ENCODE data around the gene B4GALNT4.
"Not testable (repeated sequence)": the region's sequence is repeated elsewhere in the genome, so short reads cannot be mapped to it uniquely, and the experiment has no call there.

B4GALNT4 gene

DNA sequence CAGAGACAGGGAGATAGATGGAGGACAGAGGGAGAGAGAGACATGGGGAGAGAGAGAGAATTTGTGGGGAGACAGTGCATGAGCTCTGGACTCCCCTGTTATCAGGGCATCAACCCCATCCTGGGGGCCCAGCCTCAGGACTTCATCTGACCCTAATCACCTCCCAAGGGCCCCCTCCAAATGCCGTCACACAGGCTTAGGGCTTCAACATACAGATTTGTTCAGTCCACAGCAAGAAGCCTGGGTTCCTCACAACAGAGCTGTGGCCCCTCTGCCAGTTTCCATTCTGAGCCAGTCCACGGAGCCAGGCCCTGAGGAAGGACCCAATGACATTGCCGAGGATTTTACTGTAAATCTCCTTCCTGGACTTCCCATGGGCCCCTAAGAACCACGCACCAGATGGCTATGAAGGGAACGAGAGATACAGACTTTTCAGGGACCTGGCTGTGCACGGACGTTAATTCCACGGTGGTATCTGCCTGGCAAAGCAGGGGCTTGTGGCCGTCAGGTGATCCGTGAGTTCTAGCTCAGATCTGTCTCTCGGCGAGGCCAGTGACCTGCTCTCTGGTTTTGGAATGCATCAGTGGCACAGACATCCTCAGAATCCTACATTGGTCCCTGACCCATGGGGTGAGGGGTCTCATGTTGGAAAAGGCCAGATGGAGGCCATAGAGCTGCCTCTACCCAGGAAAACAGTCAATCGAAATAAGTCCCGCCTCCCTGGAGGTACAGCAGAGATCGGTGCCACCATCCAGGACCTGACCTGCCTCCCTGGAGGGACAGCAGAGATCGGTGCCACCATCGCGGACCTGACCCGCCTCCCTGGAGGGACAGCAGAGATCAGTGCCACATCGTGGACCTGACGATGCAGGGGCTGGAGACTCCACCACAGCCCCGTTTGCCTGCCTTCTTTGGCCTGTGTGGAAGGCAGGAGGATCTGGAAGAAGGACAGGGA, 8.7 kb upstream of the B4GALNT4 start:
- DNase-seq, result no peak

DNA sequence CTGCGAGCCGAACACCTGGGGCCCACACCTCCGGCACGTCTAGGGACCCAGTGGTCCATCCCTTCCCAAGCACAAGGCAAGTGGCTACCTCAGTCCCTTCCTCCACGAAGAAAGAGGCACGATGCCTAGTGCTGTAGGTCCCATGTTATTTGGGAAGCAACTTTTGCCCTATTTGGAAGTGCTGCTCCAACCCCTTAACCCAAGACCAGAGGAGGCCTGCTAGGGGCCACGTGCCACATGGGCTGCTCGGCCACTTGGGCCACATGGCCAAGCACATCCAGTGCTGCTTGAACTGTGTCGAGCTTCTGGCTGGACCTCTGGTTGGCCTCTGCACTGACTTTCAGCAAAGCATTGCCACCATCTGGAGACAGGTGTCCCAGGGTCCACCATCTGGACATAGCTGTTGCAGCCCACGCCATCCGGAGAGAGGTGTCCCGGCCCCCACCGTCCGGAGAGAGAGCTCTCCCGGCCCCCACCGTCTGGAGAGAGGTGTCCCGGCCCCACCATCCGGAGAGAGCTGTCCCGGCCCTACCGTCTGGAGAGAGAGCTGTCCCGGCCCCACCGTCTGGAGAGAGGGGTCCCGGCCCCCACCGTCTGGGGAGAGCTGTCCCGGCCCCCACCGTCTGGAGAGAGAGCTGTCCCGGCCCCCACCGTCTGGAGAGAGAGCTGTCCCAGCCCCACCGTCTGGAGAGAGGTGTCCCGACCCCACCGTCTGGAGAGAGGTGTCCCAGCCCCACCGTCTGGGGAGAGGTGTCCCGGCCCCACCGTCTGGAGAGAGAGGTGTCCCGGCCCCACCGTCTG, 6.5 kb upstream of the B4GALNT4 start:
- peak in 1 of 2 experiments; percentile 29 for DNase-seq

DNA sequence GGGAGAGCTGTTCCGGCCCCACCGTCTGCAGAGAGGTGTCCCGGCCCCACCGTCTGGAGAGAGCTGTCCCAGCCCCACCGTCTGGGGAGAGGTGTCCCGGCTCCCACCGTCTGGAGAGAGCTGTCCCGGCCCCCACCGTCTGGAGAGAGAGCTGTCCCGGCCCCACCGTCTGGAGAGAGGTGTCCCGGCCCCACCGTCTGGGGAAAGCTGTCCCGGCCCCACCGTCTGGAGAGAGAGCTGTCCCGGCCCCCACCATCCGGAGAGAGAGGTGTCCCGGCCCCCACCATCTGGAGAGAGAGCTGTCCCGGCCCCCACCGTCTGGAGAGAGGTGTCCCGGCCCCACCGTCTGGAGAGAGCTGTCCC, 5.9 kb upstream of the B4GALNT4 start:
- DNase-seq, result not testable (repeated sequence)

DNA sequence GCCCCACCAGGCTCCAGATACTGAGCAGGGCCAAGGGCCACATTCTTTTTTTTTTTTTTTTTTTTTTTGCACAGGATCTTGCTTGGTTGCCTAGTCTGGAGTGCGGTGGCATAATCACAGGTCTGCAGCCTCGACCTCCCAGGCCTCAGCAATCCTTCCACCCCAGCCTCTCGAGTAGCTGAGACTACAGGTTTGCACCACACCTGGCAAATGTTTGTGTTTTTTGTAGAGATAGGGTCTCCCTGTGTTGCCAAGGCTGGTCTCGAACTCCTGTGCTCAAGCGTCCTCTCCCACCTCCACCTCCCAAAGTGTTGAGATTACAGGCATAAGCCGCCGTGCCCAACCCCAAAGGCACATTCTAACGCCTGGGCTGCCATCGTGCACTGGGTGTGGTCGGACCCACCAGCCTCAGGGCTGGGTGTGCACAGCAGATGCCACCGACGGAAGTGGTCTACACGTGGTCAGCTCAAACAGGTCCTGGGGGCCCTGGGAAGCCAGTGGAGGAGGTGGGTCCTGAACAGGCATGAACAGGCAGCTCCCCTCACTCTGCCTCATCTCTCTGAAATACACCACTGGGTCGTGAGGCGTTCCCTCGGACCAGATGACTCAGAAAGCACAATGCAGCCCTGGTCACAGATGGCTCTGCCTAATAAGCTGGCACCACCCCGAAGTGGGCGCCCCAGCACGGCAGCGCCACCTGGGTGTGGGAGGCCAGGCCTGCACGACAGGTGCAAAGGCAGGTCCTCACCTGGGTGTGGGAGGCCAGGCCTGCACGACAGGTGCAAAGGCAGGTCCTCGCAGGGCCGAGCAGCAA, 5.1 kb upstream of the B4GALNT4 start:
- peak; percentile 44 to 76 for DNase-seq

DNA sequence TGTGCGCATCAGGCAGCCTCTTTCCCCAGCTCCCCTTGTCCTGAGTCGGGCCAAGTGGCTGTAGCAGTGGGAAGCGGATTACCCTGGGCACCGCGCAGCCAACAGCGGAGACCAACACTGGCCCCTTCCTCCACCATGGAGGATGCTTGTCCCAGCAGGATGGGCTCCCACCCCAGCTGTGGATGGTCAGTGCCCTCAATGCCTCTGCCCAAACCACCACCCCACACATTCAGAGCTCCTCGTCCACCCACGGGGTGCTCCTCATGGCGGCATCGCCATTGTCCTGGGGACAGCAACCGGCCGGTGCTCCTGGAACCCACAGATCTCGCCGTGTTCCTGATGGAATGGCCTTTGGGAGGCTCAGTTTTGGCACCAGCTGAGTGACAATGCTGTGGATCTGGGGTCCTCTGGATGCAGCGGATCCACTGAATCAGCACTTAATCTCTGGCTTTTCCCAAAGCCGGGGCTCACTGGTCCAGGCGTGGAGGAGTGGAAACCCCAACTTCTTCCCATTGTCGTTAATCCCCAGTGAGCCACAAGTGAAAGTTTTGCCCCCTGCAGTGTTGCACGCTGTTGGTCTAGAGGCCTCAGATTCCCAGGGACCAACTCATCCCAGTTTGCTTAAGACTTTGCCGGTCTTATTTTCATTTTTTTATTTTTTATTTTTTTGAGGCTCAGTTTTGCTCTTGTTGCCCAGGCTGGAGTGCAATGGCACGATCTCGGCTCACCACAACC, 4.1 kb upstream of the B4GALNT4 start:
- DNase-seq, result no peak

DNA sequence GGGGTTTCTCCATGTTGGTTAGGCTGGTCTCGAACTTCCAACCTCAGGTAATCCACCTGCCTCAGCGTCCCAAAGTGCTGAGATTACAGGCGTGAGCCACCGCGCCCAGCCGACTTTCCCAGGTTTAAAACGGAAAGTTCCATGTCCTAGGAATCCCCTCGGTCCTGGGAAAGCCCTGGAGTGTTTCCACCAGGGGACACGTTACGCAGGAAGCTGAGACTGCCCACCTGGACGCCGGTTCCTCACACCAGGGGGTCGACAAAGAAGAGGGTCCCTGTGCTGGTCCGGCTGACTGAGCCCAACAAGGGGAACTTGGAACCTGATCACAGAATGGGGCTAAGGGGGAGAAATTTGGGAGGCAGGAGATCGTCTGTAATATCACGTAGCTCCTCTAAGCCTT, 3.5 kb upstream of the B4GALNT4 start:
- no peak for DNase-seq

DNA sequence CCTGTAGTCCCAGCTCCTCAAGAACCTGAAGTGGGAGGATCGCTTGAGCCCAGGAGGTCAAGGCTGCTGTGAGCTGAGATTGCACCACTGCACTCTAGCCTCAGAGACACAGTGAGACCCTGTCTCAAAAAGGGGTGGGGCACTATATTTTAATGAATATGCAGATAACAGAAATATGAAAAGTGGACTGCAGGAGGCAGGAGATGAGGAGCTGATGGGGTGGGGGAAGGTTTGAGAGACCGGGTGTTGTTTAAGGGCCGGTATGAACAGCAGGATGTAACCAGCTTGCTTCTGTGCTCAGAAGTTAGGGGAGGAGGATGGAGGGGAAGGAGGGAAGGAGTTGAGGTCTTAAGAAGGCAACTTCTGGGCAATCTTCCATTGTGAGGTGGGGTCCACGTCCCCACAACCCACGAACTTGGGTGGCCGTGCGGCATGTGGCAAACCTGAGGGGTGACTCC, 1.3 kb upstream of the B4GALNT4 start:
- DNase-seq, result no peak

DNA sequence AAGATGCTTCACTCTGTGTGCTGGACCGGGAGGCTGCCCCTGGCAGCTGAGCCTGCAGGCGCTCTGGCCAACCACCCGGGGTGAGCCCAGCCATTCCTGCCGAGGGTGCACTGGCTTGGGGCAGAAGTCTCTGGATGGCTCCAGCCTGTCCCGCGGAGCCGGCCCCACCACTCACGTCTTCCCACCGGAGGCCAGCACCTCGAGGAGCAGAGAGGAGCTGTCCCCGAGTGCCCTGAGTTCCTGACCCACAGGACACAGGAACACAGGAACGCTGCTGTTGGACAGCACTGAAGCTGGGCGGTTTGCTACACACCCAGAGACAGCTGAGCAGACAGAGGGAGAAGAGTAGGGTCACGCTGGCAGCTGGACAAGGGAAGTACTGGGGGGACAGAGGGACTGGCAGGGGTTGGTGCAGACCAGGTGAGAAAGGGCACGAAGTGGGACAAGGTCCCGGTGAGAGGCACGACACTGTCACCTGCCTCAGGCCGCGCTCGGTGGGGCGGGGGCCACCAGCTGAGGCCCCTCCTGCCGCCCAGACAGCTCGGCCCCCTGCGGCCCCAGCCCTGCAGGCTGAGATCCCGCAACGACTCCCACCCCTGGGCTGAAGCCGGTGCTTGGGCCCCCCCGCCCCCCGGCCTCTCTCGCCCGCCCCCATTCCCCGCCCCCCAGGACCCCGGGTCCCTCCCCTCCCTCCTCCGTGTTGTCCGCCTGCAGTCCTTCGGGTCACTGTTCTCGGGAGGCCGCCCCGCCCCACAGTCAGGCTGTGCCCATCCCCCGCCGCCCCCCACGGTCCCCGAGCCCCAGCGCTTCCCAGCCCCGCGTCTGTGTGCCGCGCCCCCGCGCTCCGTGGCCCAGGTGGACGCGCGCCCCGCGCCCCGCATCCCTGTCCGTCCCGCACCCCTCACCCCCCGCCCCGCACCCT, 624 bp upstream of the B4GALNT4 start:
- no peak for DNase-seq

DNA sequence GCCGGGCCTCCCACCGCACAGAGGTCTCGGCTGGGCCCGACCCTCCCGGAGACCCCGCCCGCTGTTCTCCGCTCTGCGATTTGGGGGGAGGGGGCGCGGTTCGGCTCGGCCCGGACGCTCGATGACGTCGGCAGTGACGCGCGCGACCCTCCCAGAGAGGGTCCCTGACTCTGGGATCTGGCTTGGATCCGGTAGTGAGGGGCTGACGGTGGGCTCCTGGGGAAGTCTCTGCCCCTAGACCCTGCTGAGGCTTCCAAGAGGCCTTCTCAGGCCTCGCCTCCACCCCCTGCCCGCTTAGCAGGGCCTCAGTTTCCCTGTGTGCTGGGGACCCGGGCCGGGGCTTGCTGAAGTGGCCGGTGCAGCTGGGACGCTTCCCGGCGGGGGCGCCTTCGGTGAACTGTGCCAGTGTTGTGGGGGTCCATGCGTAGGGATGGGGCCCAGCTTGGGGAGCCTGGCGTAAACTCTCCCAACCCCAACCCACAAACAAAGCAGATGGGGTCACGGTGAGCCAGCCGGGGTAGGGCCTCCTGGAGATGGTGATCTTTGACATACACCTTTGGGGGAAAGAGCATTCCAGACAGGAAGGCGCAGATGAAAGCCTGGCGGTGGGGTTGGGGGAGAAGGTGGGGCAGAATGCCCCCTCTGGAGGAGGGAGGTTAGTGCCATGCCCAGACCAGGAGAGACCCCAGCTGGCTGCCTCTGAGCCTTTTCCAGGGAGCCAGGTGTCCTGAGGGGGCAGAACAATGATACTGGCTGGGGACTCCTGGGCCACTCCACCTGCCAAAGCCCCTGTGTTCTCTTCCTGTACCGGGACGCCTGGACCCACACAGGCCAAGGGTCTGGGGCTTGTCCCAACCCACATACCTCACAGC, 1.0 kb downstream of the B4GALNT4 start:
- peak in 1 of 2 experiments; percentile 38 for DNase-seq

DNA sequence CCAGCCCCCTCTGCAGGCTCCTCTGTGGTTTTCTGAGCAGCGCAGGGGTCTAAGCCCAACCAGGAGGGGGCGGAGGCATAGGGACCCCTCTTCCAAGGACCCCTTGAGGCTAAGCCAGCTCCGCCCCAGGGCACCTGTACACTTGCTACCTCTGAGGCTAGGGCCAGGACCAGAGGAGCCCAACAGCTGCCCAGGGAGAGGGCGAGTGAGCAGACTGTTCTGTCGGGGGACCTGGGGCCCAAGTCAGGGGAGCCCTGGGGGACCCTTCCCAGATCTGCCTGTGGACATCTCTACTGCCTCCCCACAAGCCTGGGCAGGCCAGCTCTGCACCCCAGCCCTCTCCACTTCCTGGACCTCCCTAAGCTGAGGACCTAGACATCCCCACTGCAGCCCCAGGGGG, 1.8 kb downstream of the B4GALNT4 start:
- DNase-seq, result no peak

DNA sequence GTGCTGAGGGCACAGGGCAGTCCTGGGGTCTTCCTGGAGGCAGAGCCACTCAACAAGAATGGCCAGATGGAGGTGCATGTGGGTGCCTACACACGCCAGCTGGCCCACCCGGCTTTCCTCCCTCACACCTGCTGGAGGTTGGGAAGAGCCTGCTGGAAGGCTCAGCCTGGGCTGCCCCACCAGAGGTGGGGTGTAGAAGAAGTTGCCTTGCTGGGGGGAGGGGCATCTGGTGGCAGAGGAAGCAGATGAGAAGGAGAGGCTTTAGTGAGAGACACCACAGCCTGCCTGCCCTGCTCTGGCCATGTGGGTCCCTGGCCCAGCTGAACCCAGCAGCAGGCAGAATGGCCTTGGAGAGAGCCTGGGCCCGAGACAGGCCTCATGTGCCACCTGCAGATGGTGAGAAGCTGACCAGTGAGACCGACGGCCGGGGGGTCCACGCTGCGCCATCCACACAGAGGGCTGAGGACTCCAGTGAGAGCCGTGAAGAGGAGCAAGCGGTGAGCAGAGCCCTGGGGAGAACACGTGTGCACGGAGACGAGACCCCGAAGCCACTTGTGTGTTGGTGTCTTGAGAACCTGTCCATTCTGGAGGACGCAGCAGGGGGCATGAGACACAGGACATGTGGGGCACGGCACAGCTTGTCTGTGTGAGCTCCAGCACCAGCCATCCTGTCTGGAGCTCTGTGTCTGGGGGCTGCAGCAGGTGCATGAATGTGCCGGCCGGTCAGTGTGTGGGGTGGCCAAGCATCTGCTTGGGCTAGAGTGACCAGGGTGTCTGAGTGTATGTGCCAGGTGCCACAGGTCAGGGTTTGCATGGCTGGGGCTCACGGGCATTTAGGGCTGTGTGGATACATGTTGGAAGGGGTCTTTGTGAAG, 2.7 kb downstream of the B4GALNT4 start:
- DNase-seq, result peak; percentile 80 to 95

DNA sequence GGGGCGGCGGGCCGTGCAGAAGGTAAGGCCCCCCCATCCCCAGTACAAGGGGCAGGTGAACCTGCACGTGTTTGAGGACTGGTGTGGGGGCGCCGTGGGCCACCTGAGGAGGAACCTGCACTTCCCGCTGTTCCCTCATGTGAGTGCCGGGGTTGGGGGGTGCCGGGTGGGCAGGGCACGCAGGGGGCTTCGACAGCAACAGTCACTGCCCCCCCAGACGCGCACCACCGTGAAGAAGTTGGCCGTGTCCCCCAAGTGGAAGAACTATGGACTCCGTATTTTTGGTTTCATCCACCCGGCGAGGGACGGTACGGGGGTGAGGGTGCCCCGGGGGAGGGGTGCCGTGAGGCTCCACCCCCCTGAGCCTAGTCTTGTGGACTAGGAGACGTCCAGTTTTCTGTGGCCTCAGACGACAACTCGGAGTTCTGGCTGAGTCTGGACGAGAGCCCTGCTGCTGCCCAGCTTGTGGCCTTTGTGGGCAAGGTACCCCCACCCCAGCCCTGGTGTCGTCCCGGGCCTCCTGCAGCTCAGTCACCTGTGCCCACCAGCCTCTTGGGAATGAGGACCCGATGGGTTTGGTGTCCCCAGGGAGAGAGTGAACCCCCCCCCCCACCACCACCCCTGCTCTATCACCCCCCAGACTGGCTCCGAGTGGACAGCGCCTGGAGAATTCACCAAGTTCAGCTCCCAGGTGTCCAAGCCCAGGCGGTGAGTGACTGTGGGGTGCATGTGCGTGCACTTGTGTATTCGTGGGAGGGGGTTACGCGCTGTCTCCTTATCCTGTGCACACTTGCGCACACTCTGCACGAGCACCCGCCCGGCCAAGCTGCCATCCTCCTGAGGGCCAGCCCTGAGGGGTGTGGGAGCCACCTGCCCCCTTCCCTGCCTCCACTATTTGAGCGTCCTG, 3.8 kb downstream of the B4GALNT4 start:
- no peak for DNase-seq

DNA sequence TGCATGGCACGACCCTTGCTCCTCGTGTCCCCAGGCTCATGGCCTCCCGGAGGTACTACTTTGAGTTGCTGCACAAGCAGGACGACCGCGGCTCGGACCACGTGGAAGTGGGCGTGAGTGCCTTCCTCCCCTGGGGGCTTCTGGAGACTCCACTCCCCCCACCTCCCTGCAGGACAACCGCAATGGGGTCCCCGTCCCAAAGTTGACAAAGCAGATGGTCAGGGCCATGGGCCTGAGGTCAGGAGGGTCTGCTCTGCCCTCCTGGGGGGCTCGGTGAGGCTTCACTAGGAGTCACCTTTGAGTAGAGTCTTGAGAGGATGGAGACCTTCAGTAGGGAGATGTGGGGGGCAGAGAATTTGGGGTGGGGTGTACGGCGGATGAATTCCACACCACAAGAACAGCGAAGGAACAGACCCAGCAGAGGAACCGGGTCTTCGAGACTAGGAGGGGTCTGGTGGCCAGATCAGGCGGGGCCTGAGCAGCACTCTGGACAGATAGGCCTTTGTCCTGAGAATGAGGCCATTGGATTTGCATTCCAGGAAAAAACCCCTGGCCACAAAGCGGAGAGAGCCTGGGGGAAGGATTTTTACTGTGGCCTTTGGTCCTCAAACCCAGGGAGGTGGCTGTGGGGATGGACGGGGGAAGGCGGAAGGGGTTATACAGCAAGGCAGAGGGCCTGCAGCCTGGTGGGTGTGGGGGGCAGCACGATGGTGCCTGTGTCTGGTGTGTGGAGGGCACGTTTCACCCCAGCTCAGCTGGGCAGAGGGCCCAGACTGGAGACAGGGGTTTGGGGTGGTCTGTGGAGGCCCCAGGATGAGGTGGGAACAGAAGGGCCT, 4.6 kb downstream of the B4GALNT4 start:
- DNase-seq, result no peak

DNA sequence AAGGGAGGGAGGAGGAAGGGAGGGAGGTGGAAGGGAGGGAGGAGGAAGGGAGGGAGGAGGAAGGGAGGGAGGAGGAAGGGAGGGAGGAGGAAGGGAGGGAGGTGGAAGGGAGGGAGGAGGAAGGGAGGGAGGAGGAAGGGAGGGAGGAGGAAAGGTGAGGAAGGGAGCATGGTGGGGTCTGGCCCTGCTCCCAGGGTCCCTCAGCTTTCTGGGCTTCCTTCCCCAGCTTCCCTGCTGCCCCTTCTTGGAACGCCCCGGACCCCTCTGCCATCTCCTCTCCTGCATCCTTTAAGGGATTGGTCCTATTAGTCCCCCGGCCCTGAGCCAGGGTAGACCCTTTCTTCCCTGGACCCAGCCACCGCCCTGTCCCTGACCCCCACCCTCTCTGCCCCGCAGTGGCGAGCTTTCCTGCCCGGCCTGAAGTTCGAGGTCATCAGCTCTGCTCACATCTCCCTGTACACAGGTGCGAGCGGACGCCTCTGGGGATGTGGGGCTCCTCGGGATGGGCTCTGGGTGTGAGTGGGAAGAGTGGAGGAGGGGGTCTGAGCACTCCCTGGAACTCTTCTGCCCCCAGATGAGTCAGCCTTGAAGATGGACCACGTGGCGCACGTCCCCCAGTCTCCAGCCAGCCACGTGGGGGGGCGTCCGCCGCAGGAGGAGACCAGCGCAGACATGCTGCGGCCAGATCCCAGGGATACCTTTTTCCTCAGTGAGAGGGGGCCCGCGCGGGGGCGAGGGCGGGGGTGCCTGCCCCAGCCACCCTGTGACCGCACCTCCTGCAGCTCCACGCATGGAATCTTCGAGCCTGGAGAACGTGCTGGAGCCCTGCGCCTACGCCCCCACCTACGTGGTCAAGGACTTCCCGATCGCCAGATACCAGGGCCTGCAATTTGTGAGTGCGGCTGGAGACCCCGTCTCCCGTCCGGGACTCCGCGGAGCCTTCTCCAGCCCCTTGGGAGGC, 6.0 kb downstream of the B4GALNT4 start:
- no peak for DNase-seq

DNA sequence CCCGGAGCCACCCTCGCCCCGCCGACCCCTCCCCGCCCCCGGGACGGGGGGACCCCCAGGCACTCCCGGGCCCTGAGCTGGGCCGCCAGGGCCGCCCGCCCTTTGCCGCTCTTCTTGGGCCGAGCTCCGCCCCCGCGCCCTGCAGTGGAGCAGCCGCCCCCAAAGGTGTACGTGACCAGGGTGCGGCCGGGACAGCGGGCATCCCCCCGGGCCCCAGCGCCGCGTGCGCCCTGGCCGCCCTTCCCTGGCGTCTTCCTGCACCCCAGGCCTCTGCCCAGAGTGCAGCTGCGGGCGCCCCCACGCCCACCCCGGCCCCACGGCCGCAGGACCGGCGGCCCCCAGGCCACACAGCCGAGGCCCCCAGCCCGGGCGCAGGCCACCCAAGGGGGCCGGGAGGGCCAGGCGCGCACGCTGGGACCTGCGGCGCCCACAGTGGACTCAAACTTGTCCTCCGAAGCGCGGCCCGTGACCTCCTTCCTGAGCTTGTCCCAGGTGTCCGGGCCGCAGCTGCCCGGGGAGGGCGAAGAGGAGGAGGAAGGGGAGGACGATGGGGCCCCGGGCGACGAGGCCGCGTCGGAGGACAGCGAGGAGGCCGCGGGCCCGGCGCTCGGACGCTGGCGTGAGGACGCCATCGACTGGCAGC, 7.4 kb downstream of the B4GALNT4 start:
- no peak for DNase-seq
